ENCODE measurements around the gene DMRTA1.
"Not testable (repeated sequence)": the region's sequence is repeated elsewhere in the genome, so short reads cannot be mapped to it uniquely, and the experiment has no call there.

Gene DMRTA1

GRCh38 chr9:22457448-22457847, 10.8 kb downstream of the DMRTA1 start:
- DNase-seq (ENCODE audit: low read depth in 3 of 3) = no peak

- DNase-seq (ENCODE audit: low read depth in 3 of 3) = no peak
Measured at GRCh38 chr9:22463205-22463604, 16.6 kb downstream of the DMRTA1 start.

DNA sequence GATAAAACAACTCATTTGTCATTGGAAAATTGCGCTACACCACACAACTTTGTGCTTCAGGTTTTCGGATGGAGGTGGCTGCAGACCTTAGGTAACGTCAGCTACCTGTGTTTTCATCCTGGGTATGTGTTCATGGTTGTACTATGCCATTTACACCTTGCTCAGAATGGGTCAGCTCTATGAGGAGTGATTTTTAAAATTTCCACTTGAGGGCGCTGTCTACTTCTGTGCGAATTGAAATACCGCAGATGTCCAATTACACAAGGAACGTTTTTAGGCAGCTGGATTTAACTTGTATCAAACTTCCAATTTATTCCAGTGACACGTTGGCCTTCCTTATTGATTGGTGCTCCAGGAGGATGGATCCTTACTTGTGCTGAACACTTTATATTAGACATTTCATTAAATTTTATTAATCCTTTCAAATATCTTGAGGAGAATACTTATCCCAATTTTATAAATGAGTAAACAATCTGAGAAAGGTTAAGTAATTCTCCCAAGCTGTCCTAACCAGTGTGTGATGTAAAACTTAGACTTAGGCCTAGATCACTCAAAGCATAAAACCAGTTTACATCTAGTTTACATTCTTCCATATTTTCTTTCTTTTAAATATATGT, 23.4 kb downstream of the DMRTA1 start:
- no peak for DNase-seq (ENCODE audit: low read depth in 3 of 3)

GRCh38 chr9:22481566-22481965, 34.9 kb downstream of the DMRTA1 start:
- no peak for DNase-seq (ENCODE audit: low read depth in 3 of 3)

GRCh38 chr9:22483528-22484070, 37.0 kb downstream of the DMRTA1 start:
- no peak for DNase-seq (ENCODE audit: low read depth in 3 of 3)

GRCh38 chr9:22496197-22496596, 49.6 kb downstream of the DMRTA1 start:
- DNase-seq (ENCODE audit: low read depth in 3 of 3) = not testable (repeated sequence)
